ENCODE measurements around the gene NT5C. TPM values are rescaled to one million over a fixed set of nuclear protein-coding genes. Genes with fewer than 3 reads are reported as not detected.

Gene NT5C
- total RNA-seq, 1 donor from 2014 or later: 40.4 TPM

DNA sequence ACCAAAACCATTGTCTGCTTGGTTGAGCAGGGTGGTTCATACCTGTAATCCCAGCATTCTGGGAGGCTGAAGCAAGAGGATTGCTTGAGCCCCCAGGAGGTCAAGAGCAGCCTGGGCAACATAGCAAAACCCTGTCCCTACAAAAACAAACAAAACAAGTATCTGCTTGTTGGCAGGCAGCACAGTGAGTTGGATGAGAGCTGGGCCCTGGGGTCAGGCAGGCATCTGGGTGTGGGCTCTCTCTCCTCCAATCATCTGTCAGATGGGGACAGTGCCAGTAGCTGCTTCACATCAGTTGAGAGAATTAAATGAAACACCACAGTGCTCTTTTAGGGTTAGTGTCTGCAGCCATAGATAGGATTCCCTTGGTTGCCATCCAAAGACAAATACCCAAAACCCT, 16.0 kb downstream of the NT5C start:
- Mint-ChIP-seq H3K27ac (ENCODE audit: unreplicated experiment) (no peak overlapping the region), H3K27me3 (ENCODE audit: unreplicated experiment) (peaks cover 2% of the 10 kb centered on the region), H3K4me3 (ENCODE audit: unreplicated experiment) (no peak overlapping the region), H3K36me3 (ENCODE audit: unreplicated experiment) (no peaks in the 10 kb centered on the region), H3K4me1 (ENCODE audit: low read depth, unreplicated experiment) (peaks cover 2% of the 10 kb centered on the region), H3K9me3 (ENCODE audit: unreplicated experiment) (no peaks in the 10 kb centered on the region)
- no peak for TF ChIP-seq CTCF (IDR thresholded peaks at IDR 0.05; ENCODE audit: partially characterized antibody, unreplicated experiment)
- DNase-seq: no peak

- Mint-ChIP-seq H3K9me3 (ENCODE audit: unreplicated experiment) (peaks cover 1% of the 10 kb centered on the region), H3K27ac (ENCODE audit: unreplicated experiment) (no peak overlapping the region), H3K27me3 (ENCODE audit: unreplicated experiment) (peaks cover 2% of the 10 kb centered on the region), H3K36me3 (ENCODE audit: unreplicated experiment) (no peaks in the 10 kb centered on the region), H3K4me1 (ENCODE audit: low read depth, unreplicated experiment) (peaks cover 2% of the 10 kb centered on the region), H3K4me3 (ENCODE audit: unreplicated experiment) (peak overlapping the region; percentile 48)
- DNase-seq: no peak
- no peak for TF ChIP-seq CTCF (IDR thresholded peaks at IDR 0.05; ENCODE audit: partially characterized antibody, unreplicated experiment)
Measured at GRCh38 chr17:75114552-75115314, 16.8 kb downstream of the NT5C start.

DNA sequence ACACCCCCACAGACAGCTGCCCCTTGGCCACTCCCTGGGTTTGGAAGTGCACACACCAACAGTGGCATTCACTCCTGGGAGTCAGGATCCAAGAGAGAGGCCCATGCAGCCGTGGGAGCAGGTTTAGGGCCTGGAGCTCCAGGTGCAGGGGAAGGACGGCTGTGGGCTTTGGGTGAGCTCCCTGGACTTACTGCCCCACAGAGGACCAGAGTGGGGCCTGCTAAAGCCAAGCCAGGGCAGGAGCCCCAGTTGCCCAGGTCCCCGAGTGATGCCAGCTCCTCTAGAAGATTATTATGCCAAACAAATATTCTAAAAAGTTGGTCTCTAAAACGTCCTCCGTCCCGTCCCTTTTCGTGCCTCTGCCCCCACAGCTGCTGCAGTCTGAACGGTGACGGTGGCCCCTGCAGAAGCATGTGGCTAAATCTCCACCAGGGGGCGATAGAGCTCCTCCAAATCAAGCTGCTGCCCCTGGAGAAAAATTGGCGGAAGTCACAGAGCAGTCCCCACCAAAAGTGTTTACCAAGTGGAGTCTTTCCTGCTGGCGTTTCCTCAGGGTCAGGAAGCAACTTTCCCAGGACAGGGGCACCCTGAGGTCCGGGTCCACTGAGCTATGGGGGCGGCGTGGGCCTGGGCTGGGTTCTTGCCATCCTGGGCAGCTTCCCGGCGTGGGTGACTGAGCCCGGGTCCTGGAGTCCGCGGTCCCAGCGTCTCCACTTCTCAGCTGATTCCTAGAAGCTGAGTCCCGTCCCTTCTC, 17.6 kb downstream of the NT5C start:
- Mint-ChIP-seq H3K4me3 (ENCODE audit: unreplicated experiment) (peak overlapping the region; percentile 7), H3K27me3 (ENCODE audit: unreplicated experiment) (peaks cover 2% of the 10 kb centered on the region), H3K4me1 (ENCODE audit: low read depth, unreplicated experiment) (peaks cover 2% of the 10 kb centered on the region), H3K27ac (ENCODE audit: unreplicated experiment) (no peak overlapping the region), H3K36me3 (ENCODE audit: unreplicated experiment) (no peaks in the 10 kb centered on the region), H3K9me3 (ENCODE audit: unreplicated experiment) (peaks cover 1% of the 10 kb centered on the region)
- peak; percentile 98 for TF ChIP-seq CTCF (IDR thresholded peaks at IDR 0.05; ENCODE audit: partially characterized antibody, unreplicated experiment)
- DNase-seq: peak; percentile 84

- peaks cover 4% of the 10 kb centered on the region for H3K9me3 Mint-ChIP-seq (ENCODE audit: unreplicated experiment)
- peaks cover 2% of the 10 kb centered on the region for H3K4me1 Mint-ChIP-seq (ENCODE audit: low read depth, unreplicated experiment)
- no peaks in the 10 kb centered on the region for H3K36me3 Mint-ChIP-seq (ENCODE audit: unreplicated experiment)
- H3K27me3 Mint-ChIP-seq (ENCODE audit: unreplicated experiment): peaks cover 3% of the 10 kb centered on the region
- no peak overlapping the region for H3K27ac Mint-ChIP-seq (ENCODE audit: unreplicated experiment)
- TF ChIP-seq CTCF (IDR thresholded peaks at IDR 0.05; ENCODE audit: partially characterized antibody, unreplicated experiment): no peak
- no peak for DNase-seq
- H3K4me3 Mint-ChIP-seq (ENCODE audit: unreplicated experiment): peak overlapping the region; percentile 25
Measured at GRCh38 chr17:75111777-75112335, 19.7 kb downstream of the NT5C start.
